HG02852 (cell line): ENCODE data around the gene AKR1C2.
"Not testable (repeated sequence)": the region's sequence is repeated elsewhere in the genome, so short reads cannot be mapped to it uniquely, and the experiment has no call there.

ENCODE experiments used
- ATAC-seq: cut with Tn5 transposase; IDR thresholded peaks from one replicate; pipeline ENCODE4 v1.9.1; 2021; ENCODE audit warnings: mild to moderate bottlenecking, moderate library complexity; ENCODE audit not compliant: unreplicated experiment

Gene AKR1C2

DNA sequence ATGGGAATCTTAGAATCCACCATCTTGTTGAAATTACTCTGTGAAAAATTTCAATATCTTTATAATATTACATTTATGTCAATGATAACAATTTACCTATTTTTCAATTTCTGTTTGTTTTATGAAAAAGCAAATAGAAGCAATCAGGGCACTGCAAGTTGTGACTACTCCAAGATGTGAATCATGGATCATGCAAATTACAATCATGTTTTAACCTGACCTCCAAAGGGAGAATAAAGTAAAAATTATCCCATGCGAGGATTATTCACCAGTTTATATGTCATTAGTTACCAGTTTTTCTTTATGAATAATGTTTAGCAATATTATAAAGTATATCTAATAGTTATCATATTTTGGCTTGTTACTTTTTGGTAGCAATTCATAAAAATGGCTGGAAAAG, 41.3 kb downstream of the AKR1C2 start:
- not testable (repeated sequence) for ATAC-seq

DNA sequence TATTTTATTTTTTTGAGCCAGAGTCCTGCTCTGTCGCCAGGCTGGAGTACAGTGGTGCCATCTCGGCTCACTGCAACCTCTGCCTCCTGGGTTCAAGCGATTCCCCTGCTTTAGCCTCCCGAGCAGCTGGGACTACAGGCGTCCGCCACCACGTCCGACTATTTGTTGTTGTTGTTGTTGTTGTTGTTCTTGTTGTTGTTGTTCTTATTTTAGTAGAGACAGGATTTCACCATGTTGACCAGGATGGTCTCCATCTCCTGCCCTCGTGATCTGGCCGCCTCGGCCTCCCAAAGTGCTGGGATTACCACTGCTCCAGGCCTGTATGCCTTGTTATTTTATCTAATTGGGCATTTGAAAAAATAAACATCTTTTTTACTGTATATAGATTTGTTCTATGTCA, 42.1 kb downstream of the AKR1C2 start:
- not testable (repeated sequence) for ATAC-seq

DNA sequence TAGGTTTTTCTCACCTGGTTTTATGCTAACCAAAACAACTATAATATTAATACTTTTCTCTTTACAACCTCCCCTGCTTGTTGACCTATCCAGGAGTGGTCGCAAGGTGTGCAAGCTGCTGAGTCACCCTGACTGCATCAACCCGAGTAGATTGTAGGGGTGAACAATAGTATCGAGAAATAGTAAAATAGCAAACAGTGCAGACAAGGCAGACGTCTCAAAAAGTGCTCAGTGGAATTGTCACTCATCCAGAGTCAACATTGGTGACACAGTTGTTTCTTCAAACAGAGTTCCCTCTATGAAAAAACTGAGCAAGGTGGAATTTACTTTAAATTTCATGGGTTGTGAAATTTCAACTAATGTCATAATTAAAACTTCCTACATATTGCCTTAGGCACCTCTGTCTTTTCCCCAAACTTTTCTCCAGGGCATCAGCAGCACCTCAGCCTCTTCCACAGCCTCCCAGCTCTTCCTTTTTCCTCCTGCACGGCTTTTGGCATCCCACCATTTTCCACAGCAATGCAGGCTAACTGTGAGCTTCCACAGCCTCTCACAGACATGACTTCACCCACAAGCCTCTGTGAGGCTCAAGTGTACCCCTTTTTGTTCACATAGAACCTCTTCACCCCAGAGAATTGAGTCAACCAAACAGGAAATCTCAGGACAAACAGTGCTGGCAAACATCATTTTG, 46.6 kb downstream of the AKR1C2 start:
- ATAC-seq, result not testable (repeated sequence)

DNA sequence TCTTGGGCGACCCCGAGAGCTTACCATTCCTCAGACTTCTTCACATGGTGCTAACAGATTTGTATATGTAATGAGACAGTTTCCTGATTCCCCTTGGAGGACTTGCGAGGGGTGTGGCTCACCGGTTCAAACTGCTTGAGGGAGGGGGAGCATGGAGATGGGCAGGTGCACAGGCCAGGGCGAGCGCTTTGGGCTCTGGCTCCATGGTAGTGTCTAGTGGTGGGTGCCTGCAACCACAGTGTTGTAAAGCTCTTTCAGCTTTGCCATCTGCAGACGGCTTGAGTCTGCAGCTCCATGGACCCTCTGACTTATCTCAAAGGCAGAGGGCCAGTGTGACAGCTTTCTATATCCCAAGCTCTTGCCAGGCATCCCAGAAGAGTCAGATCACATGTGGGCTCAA, 47.6 kb downstream of the AKR1C2 start:
- ATAC-seq, result not testable (repeated sequence)

DNA sequence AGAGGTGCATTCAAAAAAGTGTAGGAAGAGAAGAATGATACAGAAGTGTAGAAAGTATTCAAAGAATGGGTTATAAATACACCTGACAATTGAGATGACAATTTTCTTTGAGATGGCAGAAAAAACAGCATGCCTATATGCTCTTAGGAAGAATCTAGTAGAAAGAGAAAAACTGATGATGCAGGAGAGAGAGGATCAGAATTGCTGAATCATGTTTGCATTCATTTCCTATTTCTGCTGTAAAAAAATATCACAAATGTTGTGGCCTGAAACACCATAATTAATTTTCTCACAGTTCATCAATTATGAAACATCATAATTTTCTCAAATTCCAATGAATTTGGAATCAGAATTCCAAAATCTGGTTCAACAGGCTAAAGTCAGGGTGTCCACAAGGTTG, 50.3 kb downstream of the AKR1C2 start:
- no peak for ATAC-seq

DNA sequence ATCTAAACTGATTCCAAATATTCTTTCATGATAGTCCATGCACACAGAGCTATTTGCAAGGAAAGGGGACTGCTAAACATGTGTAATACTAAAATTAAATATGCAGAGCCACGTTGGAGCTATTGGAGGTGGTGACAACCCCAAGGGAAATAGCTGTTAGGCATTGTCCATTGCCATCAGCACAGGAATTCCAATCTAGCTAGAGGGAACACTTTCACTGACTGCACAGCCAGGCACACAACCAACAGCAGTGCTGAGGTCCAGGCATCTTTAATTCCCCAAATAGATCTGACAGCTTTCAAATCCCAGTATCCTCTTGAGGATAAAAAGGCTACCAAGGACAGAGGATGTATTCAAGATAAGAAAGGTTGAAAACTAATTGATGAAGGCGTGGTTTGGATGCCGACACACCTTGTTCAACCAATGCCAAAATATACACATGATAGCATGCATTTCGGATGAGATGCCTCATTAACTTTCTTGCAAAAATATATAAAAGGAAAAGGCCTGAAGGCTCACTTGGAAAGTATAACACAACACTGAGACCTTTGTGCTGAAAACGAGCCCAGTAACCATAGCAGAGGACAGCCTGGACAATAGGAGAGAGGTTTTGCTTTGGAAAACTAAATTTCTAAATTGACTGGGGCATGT, 52.0 kb downstream of the AKR1C2 start:
- ATAC-seq, result not testable (repeated sequence)

DNA sequence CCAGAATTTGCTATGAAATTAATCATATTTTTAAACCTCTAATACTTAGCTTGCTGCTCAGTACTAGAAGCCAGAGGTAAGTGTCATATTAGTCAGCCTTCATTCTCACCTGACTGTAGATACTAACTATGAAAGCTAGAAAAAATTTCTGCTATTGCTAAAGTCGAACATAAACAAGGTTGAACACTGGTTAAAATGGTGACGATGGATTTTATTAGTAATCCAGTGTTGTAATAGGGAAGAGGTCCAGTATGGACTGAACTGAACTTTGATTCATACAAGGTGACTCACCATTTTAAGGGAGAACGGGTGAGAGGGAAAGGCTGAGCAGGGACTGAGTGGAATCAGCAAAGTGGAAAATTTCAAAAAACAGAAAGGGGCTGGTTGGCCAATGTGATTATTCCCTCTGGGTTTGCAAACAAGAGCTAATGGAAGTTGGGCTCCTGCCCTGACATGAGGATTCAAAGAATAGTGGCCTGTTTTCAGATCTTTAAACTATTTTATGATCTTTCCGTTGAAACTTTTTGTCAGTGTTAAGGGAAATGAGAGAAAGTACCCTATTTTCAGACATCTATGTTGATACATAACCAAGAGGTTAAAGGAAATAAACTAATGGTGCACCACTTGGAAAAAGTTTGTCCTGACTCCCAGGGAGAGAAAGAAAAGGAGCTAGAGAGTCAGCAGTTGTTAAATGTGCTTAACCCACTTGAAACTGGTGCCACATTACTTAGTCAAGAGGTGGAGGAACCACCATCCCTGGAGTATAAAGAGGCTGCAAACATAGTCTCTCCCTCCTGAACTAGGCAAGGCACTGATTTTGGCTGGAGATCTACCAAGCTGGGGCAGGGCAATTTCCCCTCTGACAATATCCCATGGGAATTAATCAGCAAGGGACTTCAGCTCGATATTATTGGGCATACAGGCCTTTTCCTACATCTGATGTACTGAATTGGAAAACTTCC, 55.7 kb downstream of the AKR1C2 start:
- ATAC-seq, result no peak

DNA sequence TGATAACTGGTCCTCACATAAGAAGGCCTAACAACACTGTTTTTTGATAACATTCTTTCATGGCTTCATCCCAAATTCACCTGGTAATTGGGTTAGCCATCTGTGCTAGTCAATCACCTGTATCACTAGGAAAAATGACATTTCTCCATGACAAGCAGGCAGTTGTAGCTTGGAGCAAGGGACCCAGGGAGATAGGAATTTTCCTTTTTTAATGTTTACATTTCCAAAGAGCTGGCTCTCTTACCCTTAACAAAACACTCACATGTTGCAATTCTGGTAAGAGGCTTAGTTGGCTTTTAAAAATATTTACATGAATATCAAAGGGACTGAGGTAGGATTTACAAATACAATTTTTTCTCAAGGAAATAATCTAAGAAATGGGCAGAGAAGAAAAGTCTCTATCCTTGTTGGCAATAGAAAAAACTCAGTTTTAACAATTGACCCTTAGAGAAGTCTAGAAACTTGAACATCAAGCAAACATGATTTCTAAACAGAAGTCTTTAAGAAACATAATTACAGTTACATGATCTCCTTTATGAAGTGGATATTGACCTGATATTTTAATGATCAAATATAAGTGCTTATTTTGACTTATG, 56.5 kb downstream of the AKR1C2 start:
- ATAC-seq, result no peak

DNA sequence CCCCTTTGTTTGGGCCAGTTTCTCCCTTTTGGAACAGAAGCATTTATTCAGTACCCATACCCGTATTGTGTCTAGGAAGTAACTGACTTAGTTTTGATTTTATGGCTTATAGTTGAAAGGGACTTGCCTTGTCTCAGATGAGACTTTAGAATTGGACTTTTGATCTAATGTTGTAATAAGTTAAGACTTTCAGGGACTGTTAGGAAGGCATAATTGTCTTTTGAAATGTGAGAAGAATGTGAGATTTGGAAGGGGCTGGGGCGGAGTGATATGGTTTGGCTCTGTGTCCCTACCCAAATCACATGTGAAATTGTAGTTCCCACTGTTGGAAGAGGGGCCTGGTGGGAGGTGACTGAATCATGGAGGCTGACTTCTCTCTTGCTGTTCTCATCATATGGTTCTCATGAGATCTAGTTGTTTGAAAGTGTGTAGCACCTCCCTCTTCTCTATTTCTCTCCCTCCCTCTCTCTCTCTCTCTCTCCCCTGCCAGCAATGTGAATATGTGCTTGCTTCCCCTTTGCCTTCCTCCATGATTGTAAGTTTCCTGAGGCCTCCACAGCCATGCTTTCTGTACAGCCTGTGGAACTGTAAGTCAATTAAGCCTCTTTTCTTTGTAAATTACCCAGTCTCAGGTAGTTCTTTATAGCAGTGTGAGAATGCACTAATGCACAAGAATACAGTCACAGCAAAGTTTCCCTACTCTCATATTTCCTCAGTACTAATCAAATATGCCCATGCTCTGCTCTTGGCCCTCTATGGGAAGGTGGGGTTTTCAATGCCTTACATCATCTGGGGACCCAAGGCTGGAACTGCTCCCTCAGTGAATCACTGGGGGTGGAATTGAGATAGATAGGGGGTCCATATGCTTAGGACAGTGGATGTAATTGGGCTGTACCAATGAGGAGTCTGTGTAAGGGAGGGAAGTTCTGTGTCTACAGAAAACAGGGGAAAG, 57.6 kb downstream of the AKR1C2 start:
- no peak for ATAC-seq

DNA sequence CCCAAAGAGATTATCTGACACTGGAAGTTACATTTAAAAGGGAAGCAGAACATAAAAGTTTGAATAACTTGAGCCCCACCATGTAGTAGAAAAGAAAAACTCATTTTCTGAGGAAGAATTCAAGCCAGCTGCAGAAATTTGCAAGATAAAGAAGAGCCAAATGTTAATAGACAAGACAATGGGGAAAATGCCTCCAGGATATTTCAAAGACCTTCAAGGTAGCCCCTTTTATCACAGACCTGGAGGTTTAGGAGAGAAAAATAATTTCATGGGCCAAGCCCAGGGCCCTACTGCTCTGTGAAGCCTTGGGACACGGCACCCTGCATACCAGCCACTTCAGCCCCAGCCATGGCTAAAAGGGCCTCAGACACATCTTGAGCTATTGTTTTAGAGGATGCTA, 58.8 kb downstream of the AKR1C2 start:
- ATAC-seq, result no peak

DNA sequence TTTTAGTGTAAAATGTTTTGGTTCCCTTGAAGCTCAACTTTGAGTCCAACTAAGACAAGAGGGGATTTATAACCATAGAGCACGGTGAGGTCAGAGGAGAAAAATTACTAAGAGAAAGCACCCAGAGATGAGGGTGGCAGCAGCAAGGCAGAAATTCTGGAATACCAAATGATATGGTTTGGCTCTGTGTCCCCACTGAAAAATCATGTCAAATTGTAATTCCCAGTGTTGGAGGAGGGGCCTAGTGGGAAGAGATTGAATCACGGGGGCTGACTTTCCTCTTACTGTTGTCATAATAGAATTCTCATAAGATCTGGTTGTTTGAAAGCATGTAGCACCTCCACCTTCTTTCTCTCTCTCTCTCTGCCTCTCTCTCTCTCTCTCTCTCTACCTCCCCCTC, 59.8 kb downstream of the AKR1C2 start:
- ATAC-seq, result no peak

DNA sequence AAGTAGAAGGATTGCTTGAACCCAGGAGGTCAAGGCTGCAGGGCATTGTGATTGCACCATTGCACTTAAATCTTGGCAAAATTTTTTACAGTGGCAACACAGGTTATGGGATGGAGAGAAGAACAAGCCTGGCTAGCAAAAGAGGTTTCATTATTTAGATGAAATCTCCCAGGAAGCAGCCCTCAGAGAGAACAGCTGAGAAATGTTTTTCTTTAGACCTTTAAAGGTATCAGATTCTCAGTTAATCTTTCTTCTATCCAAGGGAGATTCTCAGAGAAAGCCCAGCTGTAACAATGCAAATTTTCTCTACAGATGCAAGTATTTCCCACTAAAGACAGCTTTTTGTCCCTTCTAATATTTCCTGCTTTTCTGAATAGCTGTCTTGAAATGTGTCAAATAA, 60.2 kb downstream of the AKR1C2 start:
- ATAC-seq, result not testable (repeated sequence)

DNA sequence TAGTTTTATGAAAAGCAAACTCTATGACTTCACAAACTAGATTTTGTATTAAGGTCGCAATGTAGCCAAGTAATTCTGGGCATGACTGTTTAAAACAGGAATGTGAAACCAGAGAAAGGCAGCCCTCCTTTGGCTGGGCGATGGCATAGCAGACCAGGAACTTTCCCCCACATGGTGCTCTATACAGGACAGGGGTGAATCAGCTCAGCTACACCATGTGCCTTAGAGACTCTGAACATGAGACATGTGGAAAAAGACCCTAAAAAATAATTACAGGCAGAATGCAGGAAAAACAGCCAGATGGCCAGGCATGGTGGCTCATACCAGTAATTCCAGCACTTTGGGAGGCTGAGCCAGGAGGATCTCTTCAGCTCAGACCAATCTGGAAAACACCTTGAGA, 60.7 kb downstream of the AKR1C2 start:
- not testable (repeated sequence) for ATAC-seq

DNA sequence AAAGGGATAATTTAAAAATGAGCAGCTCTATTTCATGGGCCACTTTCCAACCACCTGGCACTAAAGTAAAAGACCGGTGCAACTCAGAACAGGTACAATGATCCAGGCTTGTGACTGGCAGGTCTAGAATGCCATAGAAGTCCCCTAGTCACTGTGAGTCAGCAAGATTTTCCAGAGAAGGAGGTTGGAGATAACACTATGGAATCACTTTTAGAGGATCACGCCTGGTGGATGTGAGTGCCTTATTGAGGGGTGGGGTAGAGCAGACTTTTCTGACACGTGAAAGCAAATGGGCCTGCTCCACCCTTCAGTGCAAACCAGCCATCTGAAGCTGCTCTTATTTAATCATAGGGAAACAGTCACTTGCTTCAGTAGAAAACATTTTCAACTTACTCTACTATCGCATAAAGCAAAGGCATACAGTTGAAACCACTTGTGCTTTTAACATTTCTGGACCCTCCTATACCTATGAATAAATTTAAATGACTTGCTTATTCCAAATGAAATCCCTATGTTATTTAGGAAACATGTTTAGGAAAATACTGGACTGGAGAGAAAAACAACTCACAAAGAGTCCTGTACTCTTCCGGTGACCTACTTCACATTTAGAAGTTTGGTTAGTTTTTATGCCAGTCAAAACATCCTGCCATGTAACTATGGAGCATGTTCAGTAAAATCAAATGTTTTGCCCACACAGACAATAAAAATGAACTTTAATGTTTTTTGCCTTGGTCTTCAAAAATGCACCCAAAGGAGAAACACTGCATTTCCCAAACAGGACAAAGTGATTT, 61.9 kb downstream of the AKR1C2 start:
- ATAC-seq, result no peak

DNA sequence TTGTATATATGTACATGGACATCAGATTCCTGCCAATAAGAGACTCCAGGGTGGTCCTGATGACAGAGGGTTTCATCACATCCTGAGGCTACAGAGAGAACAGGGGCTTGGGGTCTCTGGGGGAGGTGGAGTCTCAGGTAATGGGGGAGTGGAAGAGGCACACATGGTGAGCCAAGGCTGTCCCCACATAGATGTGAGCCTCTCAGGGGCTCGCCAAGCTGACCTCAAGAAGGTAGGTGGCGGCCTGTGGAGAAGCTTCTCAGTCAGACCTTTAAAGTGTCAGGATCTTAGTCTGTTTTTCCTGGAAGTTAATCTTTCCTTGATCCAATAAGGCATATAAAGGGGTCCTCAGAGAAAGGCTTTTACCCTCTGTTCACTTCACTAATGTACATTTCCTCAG, 62.7 kb downstream of the AKR1C2 start:
- ATAC-seq, result not testable (repeated sequence)

DNA sequence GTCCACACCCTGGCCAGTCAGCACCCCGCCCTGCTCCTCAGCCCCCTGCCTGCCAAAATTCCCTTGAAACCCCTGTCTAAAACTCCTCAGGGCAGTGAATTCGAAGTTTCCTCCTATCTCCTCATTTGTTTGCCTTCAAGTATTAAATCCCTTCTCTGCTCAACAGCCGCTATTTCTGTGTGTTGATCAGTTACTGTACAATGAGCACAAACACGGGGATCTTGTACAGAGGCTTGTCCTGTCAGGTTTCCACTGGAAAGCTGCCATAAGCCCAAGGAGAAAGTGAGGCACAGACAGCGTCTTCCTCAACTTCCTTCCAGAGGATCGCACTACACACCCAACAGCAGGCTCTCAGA, 63.6 kb downstream of the AKR1C2 start:
- not testable (repeated sequence) for ATAC-seq

DNA sequence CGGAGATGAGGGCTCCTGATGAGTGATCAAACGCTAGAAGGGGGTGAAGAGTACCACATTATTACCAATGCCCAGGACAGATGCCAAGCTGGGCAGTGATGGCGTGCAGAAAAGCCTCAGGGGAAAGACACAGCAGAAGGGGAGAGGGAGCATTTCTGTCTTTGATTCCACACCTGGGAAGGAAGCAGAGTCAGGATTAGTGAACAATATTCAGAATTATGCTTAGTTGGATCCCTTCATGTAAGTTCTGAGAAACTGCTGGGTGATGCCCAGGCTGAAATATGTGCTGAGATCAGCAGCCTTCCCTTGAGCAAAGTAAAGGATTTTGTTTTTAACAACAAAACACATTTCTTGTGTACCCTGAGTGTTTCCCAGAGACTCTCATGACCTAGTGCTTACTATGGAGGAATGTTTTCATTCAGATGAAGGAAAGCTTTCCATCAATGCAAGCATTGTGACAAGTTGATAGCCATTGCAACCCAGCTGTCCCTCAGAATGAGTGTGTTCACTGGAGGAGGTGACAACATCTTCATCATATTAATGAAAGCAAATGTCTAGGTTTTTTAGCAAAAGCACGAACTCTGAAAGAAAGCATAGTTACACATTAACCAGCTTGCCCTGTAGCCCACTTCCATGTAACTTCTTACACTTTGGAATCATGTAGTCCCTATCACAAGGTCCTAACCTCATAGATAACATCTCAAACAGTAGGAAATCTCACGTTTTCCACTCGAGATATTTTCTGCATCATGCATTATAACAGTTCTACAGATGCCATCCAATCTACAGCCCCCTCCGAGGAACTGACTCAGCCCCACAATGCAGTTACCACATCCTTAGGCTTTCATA, 64.2 kb downstream of the AKR1C2 start:
- ATAC-seq, result no peak
